ENCODE measurements around the gene PTH1R. TPM values are rescaled to one million over a fixed set of nuclear protein-coding genes. Genes with fewer than 3 reads are reported as not detected.
A peak's percentile ranks its signal among the peaks of the same experiment; 100 is the strongest.

PTH1R gene
- total RNA-seq, 1 donor from 2014 or later: 14.5 TPM

GRCh38 chr3:46916278-46916677 lies 38.8 kb downstream of the PTH1R start:
- TF ChIP-seq CTCF (IDR thresholded peaks at IDR 0.05): no peak
- Histone ChIP-seq H3K36me3 (peaks cover 44% of the 10 kb centered on the region), H3K4me1 (peaks cover 7% of the 10 kb centered on the region), H3K27ac (no peak overlapping the region), H3K27me3 (ENCODE audit: low read depth) (no peaks in the 10 kb centered on the region), H3K9me3 (peaks cover 3% of the 10 kb centered on the region), H3K4me3 (no peak overlapping the region)
- ATAC-seq (no peak), DNase-seq (no peak)
- intact Hi-C loops (cut with DNase I): no loop called here

GRCh38 chr3:46916799-46917198 lies 39.3 kb downstream of the PTH1R start:
- TF ChIP-seq CTCF (IDR thresholded peaks at IDR 0.05): no peak
- Histone ChIP-seq H3K27ac (no peak overlapping the region), H3K36me3 (peaks cover 50% of the 10 kb centered on the region), H3K4me1 (peaks cover 7% of the 10 kb centered on the region), H3K9me3 (peaks cover 3% of the 10 kb centered on the region), H3K27me3 (ENCODE audit: low read depth) (no peaks in the 10 kb centered on the region), H3K4me3 (no peak overlapping the region)
- intact Hi-C loops (cut with DNase I): no loop called here
- no peak for ATAC-seq
- DNase-seq: no peak

GRCh38 chr3:46917257-46917656 lies 39.7 kb downstream of the PTH1R start:
- no peak overlapping the region for H3K4me3 ChIP-seq
- intact Hi-C loops (cut with DNase I): no loop called here
- H3K9me3 ChIP-seq: peaks cover 3% of the 10 kb centered on the region
- no peak for ATAC-seq
- H3K27ac ChIP-seq: no peak overlapping the region
- no peak for TF ChIP-seq CTCF (IDR thresholded peaks at IDR 0.05)
- no peak for DNase-seq
- H3K27me3 ChIP-seq (ENCODE audit: low read depth): no peaks in the 10 kb centered on the region
- peaks cover 54% of the 10 kb centered on the region for H3K36me3 ChIP-seq
- H3K4me1 ChIP-seq: peaks cover 7% of the 10 kb centered on the region

GRCh38 chr3:46918202-46918601 lies 40.7 kb downstream of the PTH1R start:
- DNase-seq: no peak
- no peak for TF ChIP-seq CTCF (IDR thresholded peaks at IDR 0.05)
- intact Hi-C loops (cut with DNase I): no loop called here
- peaks cover 3% of the 10 kb centered on the region for H3K9me3 ChIP-seq
- ATAC-seq: no peak
- no peak overlapping the region for H3K27ac ChIP-seq
- H3K4me1 ChIP-seq: peaks cover 6% of the 10 kb centered on the region
- peaks cover 64% of the 10 kb centered on the region for H3K36me3 ChIP-seq
- no peak overlapping the region for H3K4me3 ChIP-seq
- no peaks in the 10 kb centered on the region for H3K27me3 ChIP-seq (ENCODE audit: low read depth)

GRCh38 chr3:46918634-46919033 lies 41.1 kb downstream of the PTH1R start:
- H3K4me3 ChIP-seq: no peak overlapping the region
- DNase-seq (no peak), ATAC-seq (no peak)
- peaks cover 5% of the 10 kb centered on the region for H3K4me1 ChIP-seq
- no peak for TF ChIP-seq CTCF (IDR thresholded peaks at IDR 0.05)
- no peak overlapping the region for H3K27ac ChIP-seq
- intact Hi-C loops (cut with DNase I): no loop called here
- H3K36me3 ChIP-seq: peaks cover 68% of the 10 kb centered on the region
- no peaks in the 10 kb centered on the region for H3K27me3 ChIP-seq (ENCODE audit: low read depth)
- H3K9me3 ChIP-seq: peaks cover 3% of the 10 kb centered on the region

- no peak for ATAC-seq
- peak; percentile 14 for DNase-seq
- H3K36me3 ChIP-seq: peaks cover 92% of the 10 kb centered on the region
- H3K27me3 ChIP-seq (ENCODE audit: low read depth): no peaks in the 10 kb centered on the region
- peaks cover 3% of the 10 kb centered on the region for H3K9me3 ChIP-seq
- H3K27ac ChIP-seq: no peak overlapping the region
- intact Hi-C loops (cut with DNase I): no loop called here
- peaks cover 21% of the 10 kb centered on the region for H3K4me1 ChIP-seq
- H3K4me3 ChIP-seq: no peak overlapping the region
- no peak for TF ChIP-seq CTCF (IDR thresholded peaks at IDR 0.05)
These were observed 43.5 kb downstream of the PTH1R start for GRCh38 chr3:46921041-46921440.
